HG02870 (cell line): Measurements from ENCODE around the gene SLX1A.
"Not testable (repeated sequence)": the region's sequence is repeated elsewhere in the genome, so short reads cannot be mapped to it uniquely, and the experiment has no call there.

Experiments
- ATAC-seq: cut with Tn5 transposase; IDR thresholded peaks from one replicate; pipeline ENCODE4 v1.9.1; 2021; ENCODE audit warnings: mild to moderate bottlenecking, moderate library complexity; ENCODE audit not compliant: unreplicated experiment

The SLX1A gene

GRCh38 chr16:30184096-30184890 is 9.4 kb upstream of the SLX1A start:
- ATAC-seq = peak; percentile 33

GRCh38 chr16:30184891-30185682 is 8.6 kb upstream of the SLX1A start:
- no peak for ATAC-seq

- peak; percentile 28 for ATAC-seq
These were observed 7.8 kb upstream of the SLX1A start for GRCh38 chr16:30185683-30186421.

GRCh38 chr16:30186444-30186781 is 7.3 kb upstream of the SLX1A start:
- ATAC-seq = no peak

- no peak for ATAC-seq
These were observed 6.7 kb upstream of the SLX1A start for GRCh38 chr16:30186782-30187555.

GRCh38 chr16:30187556-30187865 is 6.2 kb upstream of the SLX1A start:
- ATAC-seq = no peak

GRCh38 chr16:30187971-30188561 is 5.6 kb upstream of the SLX1A start:
- ATAC-seq = no peak

- ATAC-seq = not testable (repeated sequence)
These were observed 2.5 kb upstream of the SLX1A start for GRCh38 chr16:30191158-30191557.

- peak; percentile 2 for ATAC-seq
These were observed 577 bp upstream of the SLX1A start for GRCh38 chr16:30193098-30193497.

GRCh38 chr16:30194172-30194925 is 674 bp downstream of the SLX1A start:
- ATAC-seq = peak; percentile 67

- not testable (repeated sequence) for ATAC-seq
These were observed 3.3 kb downstream of the SLX1A start for GRCh38 chr16:30197001-30197400.

- ATAC-seq = not testable (repeated sequence)
These were observed 5.4 kb downstream of the SLX1A start, which contains the start of gene SULT1A3 for GRCh38 chr16:30199049-30199448. SULT1A3 (plus strand) TSS chr16:30199255; CDS start chr16:30200729, 1,474 bp downstream.

- ATAC-seq = not testable (repeated sequence)
These were observed 6.1 kb downstream of the SLX1A start for GRCh38 chr16:30199608-30200343.

GRCh38 chr16:30205541-30206236 is 12.0 kb downstream of the SLX1A start:
- ATAC-seq = not testable (repeated sequence)

- ATAC-seq = not testable (repeated sequence)
These were observed 12.6 kb downstream of the SLX1A start for GRCh38 chr16:30206252-30206651.

- ATAC-seq = not testable (repeated sequence)
These were observed 13.5 kb downstream of the SLX1A start for GRCh38 chr16:30207063-30207704.

- ATAC-seq = not testable (repeated sequence)
These were observed 15.4 kb downstream of the SLX1A start for GRCh38 chr16:30209032-30209431.

- not testable (repeated sequence) for ATAC-seq
These were observed 17.7 kb downstream of the SLX1A start for GRCh38 chr16:30211414-30211813.
